Inflammatory macrophage treated with lipopolysaccharide for 1 hour (primary cell): ENCODE measurements around the gene NR2F2.
"Not testable (repeated sequence)": the region's sequence is repeated elsewhere in the genome, so short reads cannot be mapped to it uniquely, and the experiment has no call there.

Source experiments
- DNase-seq, 2 donors: peaks; one replicate each; pipeline ENCODE4 v3.0.0-alpha.2; 2020 to 2022

The NR2F2 gene

DNA sequence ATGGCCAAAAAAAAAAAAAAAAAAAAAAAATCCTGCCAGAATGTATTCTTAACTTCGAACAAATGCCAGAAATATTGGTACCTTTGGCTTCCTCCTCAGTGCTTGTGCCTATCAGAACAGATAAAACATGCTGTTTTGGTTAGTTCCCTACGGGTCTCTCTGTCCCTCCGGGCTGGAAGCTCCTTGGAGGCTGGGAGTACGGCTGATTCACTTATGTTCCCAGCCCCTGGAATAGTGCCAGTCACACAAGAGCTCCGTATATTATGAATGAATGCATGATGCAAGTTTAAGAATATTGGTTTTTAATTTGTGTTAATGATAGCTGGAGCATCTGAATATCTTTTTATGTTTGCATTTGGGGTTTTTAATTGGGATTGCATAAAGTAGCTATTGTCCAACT, 44.0 kb downstream of the NR2F2 start:
- DNase-seq, result no peak

DNA sequence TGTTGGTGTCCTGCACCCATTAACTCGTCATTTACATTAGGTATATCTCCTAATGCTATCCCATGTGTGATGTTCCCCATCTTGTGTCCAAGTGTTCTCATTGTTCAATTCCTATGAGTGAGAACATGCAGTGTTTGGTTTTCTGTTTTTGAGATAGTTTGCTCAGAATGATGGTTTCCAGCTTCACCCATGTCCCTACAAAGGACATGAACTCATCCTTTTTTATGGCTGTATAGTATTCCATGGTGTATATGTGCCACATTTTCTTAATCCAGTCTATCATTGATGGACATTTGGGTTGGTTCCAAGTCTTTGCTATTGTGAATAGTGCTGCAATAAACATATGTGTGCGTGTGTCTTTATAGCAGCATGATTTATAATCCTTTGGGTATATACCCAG, 49.1 kb downstream of the NR2F2 start:
- DNase-seq, result not testable (repeated sequence)

DNA sequence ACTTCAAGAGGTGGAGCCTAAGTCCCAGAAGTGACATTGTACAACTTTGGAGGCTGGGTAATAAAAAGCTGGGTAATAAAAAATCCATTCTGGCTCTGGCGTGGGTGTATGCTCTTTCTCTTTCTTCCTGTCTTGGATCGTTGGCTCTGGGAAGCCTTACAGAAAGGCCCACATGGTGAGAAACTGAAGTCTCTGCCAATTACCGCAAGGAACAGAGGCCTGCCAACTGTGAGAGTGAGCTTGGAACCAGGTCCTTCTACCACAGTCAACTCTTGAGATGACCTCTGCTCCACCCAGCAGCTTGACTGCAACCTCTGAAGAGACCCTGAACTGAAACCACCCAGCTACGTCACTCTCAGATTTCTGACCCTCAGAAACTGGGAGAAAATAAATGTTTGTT, 51.0 kb downstream of the NR2F2 start:
- DNase-seq, result no peak

DNA sequence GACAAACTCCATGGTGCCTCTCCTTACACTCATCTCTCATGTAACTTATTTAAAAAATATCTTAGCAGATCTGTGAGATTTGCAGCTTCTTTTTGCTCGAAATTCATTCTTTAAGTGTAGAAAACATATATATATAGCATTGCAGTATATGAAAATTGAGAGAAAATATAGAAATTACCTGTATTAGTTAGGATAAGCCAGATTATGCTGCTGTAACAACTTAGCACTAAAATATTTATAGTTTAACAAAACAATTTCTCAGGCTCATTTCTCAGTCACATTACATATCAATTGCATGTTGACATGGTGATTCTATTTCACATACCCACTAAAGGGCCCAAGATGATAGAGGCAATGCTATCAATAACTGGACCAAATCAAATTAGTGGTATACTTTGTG, 54.7 kb downstream of the NR2F2 start:
- DNase-seq, result no peak

DNA sequence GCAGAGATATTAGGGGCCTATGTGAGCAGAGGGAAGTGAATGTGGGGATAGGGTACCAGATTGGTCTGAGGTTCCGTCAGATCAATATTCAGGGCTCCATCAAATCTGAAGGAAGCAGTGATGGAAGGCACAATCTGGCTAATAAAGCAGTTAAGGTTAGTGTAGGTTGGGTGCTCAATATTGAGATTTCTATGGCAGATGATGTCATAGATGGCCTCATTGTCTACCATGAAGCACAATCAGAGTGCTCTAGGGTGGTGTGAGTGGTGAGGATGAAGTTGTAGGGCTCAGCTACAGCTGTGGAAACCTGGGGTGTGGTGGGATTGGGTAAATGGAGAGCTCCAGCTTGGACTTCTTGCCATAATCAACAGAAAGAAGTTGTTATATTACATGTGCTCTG, 58.2 kb downstream of the NR2F2 start:
- DNase-seq, result no peak
